GM23248 (cell line): ENCODE data around the gene CMTM1.

Experiments
- EZH2 ChIP-seq: fragments of 200-600 bp; sonication (generic); IDR thresholded peaks from 2 replicates; pipeline ENCODE4 v1.6.1; 2018; ENCODE audit warnings: antibody characterized with exemption, mild to moderate bottlenecking; ENCODE audit not compliant: insufficient read depth, poor library complexity, severe bottlenecking
- EZH2phosphoT487 ChIP-seq: fragments of 200-600 bp; sonication (generic); IDR thresholded peaks from 2 replicates; pipeline ENCODE4 v1.6.1; 2018; ENCODE audit warnings: antibody characterized with exemption, moderate library complexity, mild to moderate bottlenecking, low read depth; ENCODE audit not compliant: insufficient read depth

DNA sequence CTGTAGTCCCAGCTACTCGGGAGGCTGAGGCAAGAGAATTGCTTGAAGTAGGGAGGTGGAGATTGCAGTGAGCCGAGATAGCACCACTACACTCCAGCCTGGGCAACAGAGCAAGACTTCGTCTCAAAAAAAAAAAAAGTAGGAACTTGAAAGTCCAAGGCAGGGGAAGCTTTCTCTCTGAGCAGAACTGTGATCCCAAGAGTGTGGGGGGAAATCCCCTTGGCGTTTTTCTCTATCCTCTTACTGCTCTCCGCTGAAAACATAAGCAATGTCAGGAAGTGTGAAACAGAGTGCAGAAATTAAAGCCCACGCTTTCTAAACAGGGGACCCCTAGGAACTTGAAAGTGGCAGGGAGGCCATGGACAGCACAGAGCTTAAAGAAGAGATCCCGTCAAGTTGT is 28.5 kb downstream of the CMTM1 start:
- TF ChIP-seq EZH2 (no peak), EZH2phosphoT487 (no peak)
